Cardiac muscle cell (in vitro differentiated cells and primary cell): ENCODE data around the gene MUSK. TPM values are rescaled to one million over a fixed set of nuclear protein-coding genes. Genes with fewer than 3 reads are reported as not detected.
A peak's percentile ranks its signal among the peaks of the same experiment; 100 is the strongest.

Experiments used
- DNase-seq, 2 donors: peaks; one replicate each; pipeline versions ENCODE4 v3.0.0 to v3.0.0-alpha.2; 2010 to 2017; ENCODE audit warnings: low read depth in 1 of 2, low spot score in 1 of 2
- H3K27ac ChIP-seq: fragments of 200-600 bp; sonication (generic); 2 replicates; pipeline ENCODE4 v1.5.1; 2016
- H3K27me3 ChIP-seq: fragments of 200-600 bp; sonication (generic); 2 replicates; pipeline ENCODE4 v1.6.0; 2016; ENCODE audit warnings: control low read depth
- H3K36me3 ChIP-seq: fragments of 200-600 bp; sonication (generic); 2 replicates; pipeline ENCODE4 v1.5.1; 2016; ENCODE audit warnings: control low read depth
- H3K4me1 ChIP-seq: fragments of 200-600 bp; sonication (generic); 2 replicates; pipeline ENCODE4 v1.8.1; 2017; ENCODE audit warnings: low read depth, mild to moderate bottlenecking, mixed run types
- H3K4me3 ChIP-seq: fragments of 200-600 bp; sonication (generic); 2 replicates; pipeline ENCODE4 v1.5.1; 2016; ENCODE audit warnings: mild to moderate bottlenecking
- H3K9me3 ChIP-seq: fragments of 200-600 bp; sonication (generic); 2 replicates; pipeline ENCODE4 v1.5.1; 2017; ENCODE audit warnings: low read depth, mild to moderate bottlenecking, control low read depth
- polyA plus RNA-seq: library from polyadenylated mRNA; unstranded; fragments of >200 nt; fragmentation: Nextera tagmentation; extraction: Ambion mirVana; gene quantifications from 2 replicates; pipeline ENCODE4 v1.2.1, GENCODE V29; 2016
- total RNA-seq: library from RNA; depleted of rRNA; stranded (reverse); fragments of >200 nt; gene quantifications from 2 replicates; pipeline ENCODE4 v1.2.3, GENCODE V29; 2016
- TF ChIP-seq, protein P1 (sequence below): IDR thresholded peaks from 2 replicates; pipeline ENCODE4 v1.5.1; 2012; ENCODE audit warnings: low read depth, mild to moderate bottlenecking, low read length

Gene MUSK
- total and polyA plus RNA-seq, 2 experiments from 2014 or later, result not detected

DNA sequence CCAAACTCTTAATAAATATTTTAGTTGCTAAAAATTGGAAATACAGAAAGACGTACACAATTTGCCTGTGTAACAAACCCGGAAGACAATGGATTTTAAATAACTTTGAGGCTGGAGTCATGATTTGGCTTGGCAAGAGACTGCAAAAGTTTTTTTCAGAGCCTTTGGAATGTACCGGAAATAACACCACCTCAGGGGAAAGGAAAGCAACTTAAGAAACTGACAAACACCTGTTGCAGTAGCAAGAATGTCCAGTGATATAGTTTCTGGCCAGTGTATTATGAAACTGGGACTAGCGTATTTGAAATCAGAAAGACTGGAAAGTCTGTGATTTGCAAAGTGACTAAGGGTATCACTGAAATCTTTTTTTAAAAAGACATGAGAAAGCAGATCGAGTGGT is 842 bp downstream of the MUSK start:
- Histone ChIP-seq H3K27ac (no peak overlapping the region), H3K4me3 (no peak overlapping the region)
- DNase-seq, result peak in 1 of 2 donors; percentile 64

DNA sequence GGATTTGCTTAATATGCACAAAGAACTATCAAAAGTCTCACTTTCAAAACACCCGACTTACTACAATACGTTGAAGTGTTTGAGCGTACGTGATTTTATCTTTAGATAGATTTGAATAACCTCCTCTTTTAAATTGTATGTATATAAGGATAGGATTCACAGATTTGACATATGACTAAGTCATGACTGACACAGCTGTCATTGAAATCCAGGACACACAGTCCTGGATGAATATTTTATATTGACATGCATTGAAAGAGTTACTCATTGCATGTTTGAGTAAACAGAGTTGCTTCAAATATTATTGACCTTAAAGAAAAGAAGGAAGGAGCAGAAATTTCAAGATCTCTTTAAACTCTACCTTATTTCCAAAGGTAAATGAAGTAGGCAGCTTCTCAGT is 3.3 kb downstream of the MUSK start:
- peaks cover 2% of the 10 kb centered on the region for H3K27me3 ChIP-seq
- peaks cover 7% of the 10 kb centered on the region for H3K4me1 ChIP-seq
- H3K36me3 ChIP-seq, result no peaks in the 10 kb centered on the region
- DNase-seq, result no peak
- no peak overlapping the region for H3K27ac ChIP-seq
- H3K4me3 ChIP-seq, result no peak overlapping the region
- no peaks in the 10 kb centered on the region for H3K9me3 ChIP-seq
- TF ChIP-seq, protein P1, sequence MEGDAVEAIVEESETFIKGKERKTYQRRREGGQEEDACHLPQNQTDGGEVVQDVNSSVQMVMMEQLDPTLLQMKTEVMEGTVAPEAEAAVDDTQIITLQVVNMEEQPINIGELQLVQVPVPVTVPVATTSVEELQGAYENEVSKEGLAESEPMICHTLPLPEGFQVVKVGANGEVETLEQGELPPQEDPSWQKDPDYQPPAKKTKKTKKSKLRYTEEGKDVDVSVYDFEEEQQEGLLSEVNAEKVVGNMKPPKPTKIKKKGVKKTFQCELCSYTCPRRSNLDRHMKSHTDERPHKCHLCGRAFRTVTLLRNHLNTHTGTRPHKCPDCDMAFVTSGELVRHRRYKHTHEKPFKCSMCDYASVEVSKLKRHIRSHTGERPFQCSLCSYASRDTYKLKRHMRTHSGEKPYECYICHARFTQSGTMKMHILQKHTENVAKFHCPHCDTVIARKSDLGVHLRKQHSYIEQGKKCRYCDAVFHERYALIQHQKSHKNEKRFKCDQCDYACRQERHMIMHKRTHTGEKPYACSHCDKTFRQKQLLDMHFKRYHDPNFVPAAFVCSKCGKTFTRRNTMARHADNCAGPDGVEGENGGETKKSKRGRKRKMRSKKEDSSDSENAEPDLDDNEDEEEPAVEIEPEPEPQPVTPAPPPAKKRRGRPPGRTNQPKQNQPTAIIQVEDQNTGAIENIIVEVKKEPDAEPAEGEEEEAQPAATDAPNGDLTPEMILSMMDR, result no peak

More for the DNA sequence above, 842 bp downstream of the MUSK start:
- Histone ChIP-seq H3K27me3 (peaks cover 2% of the 10 kb centered on the region), H3K36me3 (no peaks in the 10 kb centered on the region), H3K9me3 (no peaks in the 10 kb centered on the region), H3K4me1 (peaks cover 7% of the 10 kb centered on the region)
- TF ChIP-seq, protein P1, result no peak

DNA sequence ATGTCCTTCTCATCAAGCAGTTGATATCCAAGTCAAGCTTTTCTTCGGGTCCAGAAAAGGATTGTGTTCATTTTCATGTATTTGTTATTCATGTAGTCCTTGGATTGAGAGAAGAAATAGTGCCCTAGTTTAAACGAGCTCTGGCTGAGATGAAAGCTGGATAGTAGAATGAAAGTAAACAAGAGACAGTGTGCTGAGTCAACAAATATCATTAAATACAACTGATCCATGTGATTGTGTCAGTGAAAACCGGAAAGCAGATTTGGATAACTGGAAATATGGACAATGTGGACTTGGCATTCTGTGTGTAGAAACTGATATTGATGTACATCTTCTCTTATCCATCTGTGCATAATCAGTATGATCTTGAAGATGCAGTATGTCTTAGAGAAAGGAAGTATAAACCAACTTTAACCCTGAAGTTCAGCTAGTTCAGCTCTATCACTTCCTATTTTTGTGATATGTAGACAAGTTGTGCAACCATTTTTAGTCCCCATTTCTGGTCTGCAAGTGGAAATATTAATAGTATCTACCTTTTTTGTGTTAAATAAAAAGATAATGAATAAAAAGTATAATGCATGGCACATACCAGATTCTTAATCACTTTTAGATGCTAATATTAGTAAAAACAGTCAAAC is 4.4 kb downstream of the MUSK start:
- Histone ChIP-seq H3K9me3 (no peaks in the 10 kb centered on the region), H3K4me3 (no peak overlapping the region)

DNA sequence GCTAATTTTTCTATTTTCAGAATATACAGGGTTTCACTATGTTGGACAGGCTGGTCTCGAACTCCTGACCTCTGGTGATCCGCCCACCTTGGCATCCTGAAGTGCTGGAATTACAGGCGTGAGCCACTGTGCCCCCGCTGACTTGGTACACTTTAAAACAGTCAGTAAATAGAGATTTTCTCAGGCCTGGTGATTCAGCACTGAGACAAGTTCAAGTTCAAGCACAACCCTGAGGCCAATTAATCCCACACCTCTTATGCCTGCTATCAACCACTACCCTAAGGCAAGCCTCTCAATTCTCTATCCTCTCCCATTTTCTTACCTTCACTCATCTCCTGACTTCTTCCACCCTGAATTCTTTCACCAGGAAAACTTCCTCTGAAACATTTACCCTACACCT is 18.9 kb downstream of the MUSK start:
- Histone ChIP-seq H3K4me1 (no peaks in the 10 kb centered on the region), H3K4me3 (no peak overlapping the region), H3K27ac (no peak overlapping the region), H3K36me3 (no peaks in the 10 kb centered on the region), H3K27me3 (peaks cover 5% of the 10 kb centered on the region), H3K9me3 (no peaks in the 10 kb centered on the region)
- TF ChIP-seq, protein P1, result no peak
- DNase-seq, result no peak

More for the DNA sequence above, 4.4 kb downstream of the MUSK start:
- TF ChIP-seq, protein P1, result no peak
- peaks cover 7% of the 10 kb centered on the region for H3K4me1 ChIP-seq
- no peak for DNase-seq
- H3K27ac ChIP-seq, result no peak overlapping the region
- H3K27me3 ChIP-seq, result peaks cover 2% of the 10 kb centered on the region
- no peaks in the 10 kb centered on the region for H3K36me3 ChIP-seq

DNA sequence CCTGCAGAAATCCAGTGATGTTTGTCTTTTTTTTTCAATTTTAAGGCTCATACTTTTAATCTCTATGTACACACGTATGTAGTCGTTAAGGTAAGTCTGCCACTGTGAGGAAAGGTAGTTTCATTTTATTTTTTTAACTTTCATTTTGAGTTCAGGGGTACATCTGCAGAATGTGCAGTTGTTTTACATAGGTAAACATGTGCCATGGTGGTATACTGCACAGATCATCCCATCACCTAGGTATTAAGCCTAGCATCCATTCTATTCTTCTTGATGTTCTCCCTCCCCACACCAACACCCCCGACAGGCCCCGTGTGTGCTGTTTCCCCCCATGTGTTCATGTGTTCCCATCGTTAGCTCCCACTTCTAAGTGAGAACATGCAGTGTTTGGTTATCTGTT is 19.7 kb downstream of the MUSK start:
- no peak for DNase-seq
- H3K27ac ChIP-seq, result no peak overlapping the region

More for the DNA sequence above, 19.7 kb downstream of the MUSK start:
- TF ChIP-seq, protein P1, result no peak
- no peaks in the 10 kb centered on the region for H3K36me3 ChIP-seq
- H3K9me3 ChIP-seq, result no peaks in the 10 kb centered on the region
- no peak overlapping the region for H3K4me3 ChIP-seq
- H3K27me3 ChIP-seq, result peaks cover 5% of the 10 kb centered on the region
- H3K4me1 ChIP-seq, result no peaks in the 10 kb centered on the region
